ENCODE results near the gene USP49. TPM values are rescaled to one million over a fixed set of nuclear protein-coding genes. Genes with fewer than 3 reads are reported as not detected.

The USP49 gene
- total and polyA plus RNA-seq, 2 of the 13 experiments (the other 11 are each of a cell fraction or from before 2014, with no cell fraction given): 2.9 to 4.3 TPM

- no peak for TF ChIP-seq RCOR2 (CRISPR knock-in tag; IDR thresholded peaks at IDR 0.05)
- 0 out of 2 replicates have a peak, but pooled peaks have one; percentile 61 for TF ChIP-seq ZBTB21 (CRISPR knock-in tag; IDR thresholded peaks at IDR 0.05)
- TF ChIP-seq ZNF713 (CRISPR knock-in tag; IDR thresholded peaks at IDR 0.05): 0 out of 2 replicates have a peak, but pooled peaks have one; percentile 38
- TF ChIP-seq ZNF282 (IDR thresholded peaks at IDR 0.05; ENCODE audit: partially characterized antibody): no peak
- TF ChIP-seq ZNF383 (CRISPR knock-in tag; IDR thresholded peaks at IDR 0.05; ENCODE audit: borderline replicate concordance): peak; percentile 9; the same call in 1 of the 2 replicates
- TF ChIP-seq ZNF501 (CRISPR knock-in tag; IDR thresholded peaks at IDR 0.05): peak; percentile 93
- no peak for TF ChIP-seq ZNF121 (CRISPR knock-in tag; IDR thresholded peaks at IDR 0.05)
- no peak; the same call in 1 of the 2 replicates for TF ChIP-seq ZNF850 (CRISPR knock-in tag; conservative IDR thresholded peaks at IDR 0.05)
- TF ChIP-seq KDM2A (CRISPR knock-in tag; IDR thresholded peaks at IDR 0.05; ENCODE audit: borderline replicate concordance, low read depth): peak; percentile 100
- peak; percentile 93; the same call in 1 of the 2 replicates for TF ChIP-seq FOXK1 (CRISPR knock-in tag; IDR thresholded peaks at IDR 0.05; ENCODE audit: borderline replicate concordance, low read depth)
- TF ChIP-seq HDAC6 (IDR thresholded peaks at IDR 0.05; ENCODE audit: low read depth, low read length): no peak
- peak; percentile 45 for TF ChIP-seq ZMAT3 (CRISPR knock-in tag; conservative IDR thresholded peaks at IDR 0.05)
- peak; percentile 43 for TF ChIP-seq RARA (CRISPR knock-in tag; IDR thresholded peaks at IDR 0.05)
- no peak for TF ChIP-seq ZSCAN30 (CRISPR knock-in tag; IDR thresholded peaks at IDR 0.05)
- TF ChIP-seq, protein P1, sequence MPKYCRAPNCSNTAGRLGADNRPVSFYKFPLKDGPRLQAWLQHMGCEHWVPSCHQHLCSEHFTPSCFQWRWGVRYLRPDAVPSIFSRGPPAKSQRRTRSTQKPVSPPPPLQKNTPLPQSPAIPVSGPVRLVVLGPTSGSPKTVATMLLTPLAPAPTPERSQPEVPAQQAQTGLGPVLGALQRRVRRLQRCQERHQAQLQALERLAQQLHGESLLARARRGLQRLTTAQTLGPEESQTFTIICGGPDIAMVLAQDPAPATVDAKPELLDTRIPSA (CRISPR knock-in tag; IDR thresholded peaks at IDR 0.05; ENCODE audit: borderline replicate concordance): peak; percentile 92
- TF ChIP-seq RORA (CRISPR knock-in tag; IDR thresholded peaks at IDR 0.05): no peak
- no peak for TF ChIP-seq MLX (CRISPR knock-in tag; IDR thresholded peaks at IDR 0.05)
- no peak for TF ChIP-seq CHD2 (IDR thresholded peaks at IDR 0.05; ENCODE audit: low read depth, low read length)
- no peak for TF ChIP-seq ZNF136 (CRISPR knock-in tag; IDR thresholded peaks at IDR 0.05; ENCODE audit: low read depth)
- TF ChIP-seq TAF15 (IDR thresholded peaks at IDR 0.05; ENCODE audit: low read depth, low read length, poor library complexity, severe bottlenecking): no peak
- peak; percentile 93 for TF ChIP-seq TARDBP (CRISPR knock-in tag; IDR thresholded peaks at IDR 0.05)
- peak; percentile 94 for TF ChIP-seq BRD4 (CRISPR knock-in tag; IDR thresholded peaks at IDR 0.05)
- TF ChIP-seq, protein P2, sequence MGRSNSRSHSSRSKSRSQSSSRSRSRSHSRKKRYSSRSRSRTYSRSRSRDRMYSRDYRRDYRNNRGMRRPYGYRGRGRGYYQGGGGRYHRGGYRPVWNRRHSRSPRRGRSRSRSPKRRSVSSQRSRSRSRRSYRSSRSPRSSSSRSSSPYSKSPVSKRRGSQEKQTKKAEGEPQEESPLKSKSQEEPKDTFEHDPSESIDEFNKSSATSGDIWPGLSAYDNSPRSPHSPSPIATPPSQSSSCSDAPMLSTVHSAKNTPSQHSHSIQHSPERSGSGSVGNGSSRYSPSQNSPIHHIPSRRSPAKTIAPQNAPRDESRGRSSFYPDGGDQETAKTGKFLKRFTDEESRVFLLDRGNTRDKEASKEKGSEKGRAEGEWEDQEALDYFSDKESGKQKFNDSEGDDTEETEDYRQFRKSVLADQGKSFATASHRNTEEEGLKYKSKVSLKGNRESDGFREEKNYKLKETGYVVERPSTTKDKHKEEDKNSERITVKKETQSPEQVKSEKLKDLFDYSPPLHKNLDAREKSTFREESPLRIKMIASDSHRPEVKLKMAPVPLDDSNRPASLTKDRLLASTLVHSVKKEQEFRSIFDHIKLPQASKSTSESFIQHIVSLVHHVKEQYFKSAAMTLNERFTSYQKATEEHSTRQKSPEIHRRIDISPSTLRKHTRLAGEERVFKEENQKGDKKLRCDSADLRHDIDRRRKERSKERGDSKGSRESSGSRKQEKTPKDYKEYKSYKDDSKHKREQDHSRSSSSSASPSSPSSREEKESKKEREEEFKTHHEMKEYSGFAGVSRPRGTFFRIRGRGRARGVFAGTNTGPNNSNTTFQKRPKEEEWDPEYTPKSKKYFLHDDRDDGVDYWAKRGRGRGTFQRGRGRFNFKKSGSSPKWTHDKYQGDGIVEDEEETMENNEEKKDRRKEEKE (IDR thresholded peaks at IDR 0.05): no peak
- TF ChIP-seq BORCS8-MEF2B (CRISPR knock-in tag; IDR thresholded peaks at IDR 0.05): peak; percentile 77; the same call in 1 of the 2 replicates
- TF ChIP-seq ZNF17 (CRISPR knock-in tag; IDR thresholded peaks at IDR 0.05): no peak
- peak; percentile 99 for TF ChIP-seq ETV5 (CRISPR knock-in tag; IDR thresholded peaks at IDR 0.05; ENCODE audit: borderline replicate concordance)
- TF ChIP-seq ZSCAN9 (CRISPR knock-in tag; IDR thresholded peaks at IDR 0.05; ENCODE audit: borderline replicate concordance): peak; percentile 55; the same call in 1 of the 2 replicates
- peak; percentile 91 for TF ChIP-seq MED1 (CRISPR knock-in tag; IDR thresholded peaks at IDR 0.05)
Measured at GRCh38 chr6:41787219-41787917, 107.8 kb downstream of the USP49 start, which contains the start of gene TOMM6 (continued).
